CD14-positive monocyte (primary cell): ENCODE results near the gene BICD1. TPM values are rescaled to one million over a fixed set of nuclear protein-coding genes. Genes with fewer than 3 reads are reported as not detected.

Source experiments
- DNase-seq, 3 donors: peaks; one replicate each; pipeline ENCODE4 v3.0.0-alpha.2; 2011 to 2022
- H2AFZ ChIP-seq: 2 replicates; pipeline ENCODE4 v1.6.0; 2012; ENCODE audit warnings: mild to moderate bottlenecking, low read depth, low read length, inconsistent platforms; ENCODE audit not compliant: insufficient read depth, poor library complexity, severe bottlenecking
- H3K27ac ChIP-seq, 2 donors: 1 replicate in 1 of 2; 2 replicates in 1 of 2; pipeline ENCODE4 v1.5.1; 2012 to 2013; ENCODE audit warnings: low read length in 2 of 2, control low read depth in 1 of 2, inconsistent platforms in 1 of 2, low read depth in 1 of 2, mild to moderate bottlenecking in 1 of 2
- H3K27me3 ChIP-seq, 2 donors: one replicate each; pipeline versions ENCODE4 v1.6.0 to v1.6.1; 2011 to 2013; ENCODE audit warnings: low read length in 2 of 2; ENCODE audit not compliant: control insufficient read depth in 2 of 2, insufficient read depth in 2 of 2
- H3K36me3 ChIP-seq, 2 donors: replicated peaks in 1 of 2; 1 replicate in 1 of 2; 2 replicates in 1 of 2; pipeline versions ENCODE4 v1.5.1 to v1.6.1; 2012 to 2013; ENCODE audit warnings: low read length in 2 of 2, control low read depth in 1 of 2, inconsistent platforms in 1 of 2, mild to moderate bottlenecking in 1 of 2; ENCODE audit not compliant: insufficient read depth in 2 of 2, control insufficient read depth in 1 of 2
- H3K4me1 ChIP-seq, 2 donors: 1 replicate in 1 of 2; 2 replicates in 1 of 2; pipeline versions ENCODE4 v1.5.1 to v1.6.1; 2012 to 2013; ENCODE audit warnings: low read length in 2 of 2, control low read depth in 1 of 2, inconsistent platforms in 1 of 2, mild to moderate bottlenecking in 1 of 2, moderate library complexity in 1 of 2; ENCODE audit not compliant: insufficient read depth in 2 of 2, control insufficient read depth in 1 of 2
- H3K4me2 ChIP-seq: replicated peaks from 2 replicates; pipeline ENCODE3; 2012; ENCODE audit warnings: low read length, moderate library complexity, mild to moderate bottlenecking; ENCODE audit not compliant: poor library complexity, severe bottlenecking; ENCODE audit errors: extremely low read depth
- H3K4me3 ChIP-seq, 3 experiments: fragments of 200-600 bp in 1 of 3; sonication (generic) in 1 of 3; replicated peaks in 1 of 3; 1 replicate in 2 of 3; 2 replicates in 1 of 3; pipeline ENCODE4 v1.5.1; 2011 to 2013; ENCODE audit warnings: low read length in 3 of 3, mild to moderate bottlenecking in 3 of 3, control low read depth in 2 of 3, low read depth in 2 of 3, inconsistent platforms in 1 of 3, moderate library complexity in 1 of 3
- H3K79me2 ChIP-seq: 2 replicates; pipeline ENCODE4 v1.6.0; 2012; ENCODE audit warnings: mild to moderate bottlenecking, control low read depth, inconsistent platforms, low read length, moderate library complexity; ENCODE audit not compliant: insufficient read depth
- H3K9ac ChIP-seq: 2 replicates; pipeline ENCODE4 v1.6.0; 2017; ENCODE audit warnings: low read length, mild to moderate bottlenecking; ENCODE audit not compliant: insufficient read depth, poor library complexity, severe bottlenecking
- H3K9me3 ChIP-seq, 2 donors: replicated peaks in 1 of 2; 1 replicate in 1 of 2; 2 replicates in 1 of 2; pipeline versions ENCODE4 v1.5.1 to v1.6.1; 2012 to 2013; ENCODE audit warnings: low read length in 2 of 2, control low read depth in 1 of 2; ENCODE audit not compliant: control insufficient read depth in 1 of 2, insufficient read depth in 1 of 2
- H4K20me1 ChIP-seq: 2 replicates; pipeline ENCODE4 v1.6.0; 2012; ENCODE audit warnings: mild to moderate bottlenecking, low read length, control low read depth, moderate library complexity; ENCODE audit not compliant: insufficient read depth
- H3K27ac Mint-ChIP-seq, 7 donors: one replicate each; pipeline ENCODE4 v1.8.0; 2020; ENCODE audit warnings: mild to moderate bottlenecking in 7 of 7, mixed read lengths in 7 of 7, moderate library complexity in 6 of 7, inconsistent platforms in 2 of 7
- H3K27me3 Mint-ChIP-seq, 3 donors: one replicate each; pipeline ENCODE4 v1.8.0; 2021 to 2022; ENCODE audit warnings: low read depth in 3 of 3, mild to moderate bottlenecking in 3 of 3, mixed read lengths in 3 of 3, moderate library complexity in 3 of 3, inconsistent platforms in 1 of 3
- H3K36me3 Mint-ChIP-seq, 2 donors: one replicate each; pipeline ENCODE4 v1.8.0; 2020; ENCODE audit warnings: mixed read lengths in 2 of 2, inconsistent platforms in 1 of 2, mild to moderate bottlenecking in 1 of 2
- H3K4me1 Mint-ChIP-seq: one replicate; pipeline ENCODE4 v1.8.0; 2020; ENCODE audit warnings: mild to moderate bottlenecking, mixed read lengths
- H3K4me3 Mint-ChIP-seq, 2 donors: one replicate each; pipeline ENCODE4 v1.8.0; 2020; ENCODE audit warnings: mild to moderate bottlenecking in 2 of 2, mixed read lengths in 2 of 2, moderate library complexity in 1 of 2
- H3K9me3 Mint-ChIP-seq, 7 donors: one replicate each; pipeline ENCODE4 v1.8.0; 2020 to 2022; ENCODE audit warnings: mixed read lengths in 7 of 7, mild to moderate bottlenecking in 6 of 7, moderate library complexity in 6 of 7, inconsistent platforms in 2 of 7
- WGBS: methylation state at CpG from one replicate; pipeline ENCODE4 v1.1.5; 2013; ENCODE audit warnings: missing lambda C conversion rate; ENCODE audit not compliant: insufficient coverage; 5-methylcytosine and 5-hydroxymethylcytosine counted together
- intact Hi-C, 2 donors: fragments of 100-400 bp; cut with micrococcal nuclease; formaldehyde crosslinking; loops; one replicate each; pipeline versions ENCODE4 v1.15.0 to v1.15.1; 2023
- polyA plus RNA-seq, 3 donors: library from polyadenylated mRNA; depleted of rRNA in 1 of 3; unstranded in 2 of 3; stranded (reverse) in 1 of 3; fragments of 300-500 nt in 2 of 3; fragments of >200 nt in 1 of 3; fragmentation: Illumina TruSeq in 2 of 3; gene quantifications; 1 replicate in 2 of 3; 2 replicates in 1 of 3; pipeline ENCODE4 v1.2.3, GENCODE V29; 2012 to 2021
- TF ChIP-seq, protein P1 (sequence below): fragments of 200-600 bp; IDR thresholded peaks from one replicate; pipeline ENCODE4 v1.8.0; 2022; ENCODE audit warnings: antibody characterized with exemption, mild to moderate bottlenecking

The BICD1 gene
- polyA plus RNA-seq, 3 donors = 0.55 to 2.1 (median 1.6) TPM

GRCh38 chr12:32365473-32366064, 258.9 kb downstream of the BICD1 start:
- DNase-seq = peak; percentile 57 to 69 (median 65)
- H3K9ac ChIP-seq = no peak overlapping the region
- 50% methylated on average over 1 of the region's 5 CpGs for WGBS
- H4K20me1 ChIP-seq = no peaks in the 10 kb centered on the region
- no peak overlapping the region for H3K4me3 ChIP-seq
- H3K27ac ChIP-seq = no peak overlapping the region
- TF ChIP-seq, protein P1, sequence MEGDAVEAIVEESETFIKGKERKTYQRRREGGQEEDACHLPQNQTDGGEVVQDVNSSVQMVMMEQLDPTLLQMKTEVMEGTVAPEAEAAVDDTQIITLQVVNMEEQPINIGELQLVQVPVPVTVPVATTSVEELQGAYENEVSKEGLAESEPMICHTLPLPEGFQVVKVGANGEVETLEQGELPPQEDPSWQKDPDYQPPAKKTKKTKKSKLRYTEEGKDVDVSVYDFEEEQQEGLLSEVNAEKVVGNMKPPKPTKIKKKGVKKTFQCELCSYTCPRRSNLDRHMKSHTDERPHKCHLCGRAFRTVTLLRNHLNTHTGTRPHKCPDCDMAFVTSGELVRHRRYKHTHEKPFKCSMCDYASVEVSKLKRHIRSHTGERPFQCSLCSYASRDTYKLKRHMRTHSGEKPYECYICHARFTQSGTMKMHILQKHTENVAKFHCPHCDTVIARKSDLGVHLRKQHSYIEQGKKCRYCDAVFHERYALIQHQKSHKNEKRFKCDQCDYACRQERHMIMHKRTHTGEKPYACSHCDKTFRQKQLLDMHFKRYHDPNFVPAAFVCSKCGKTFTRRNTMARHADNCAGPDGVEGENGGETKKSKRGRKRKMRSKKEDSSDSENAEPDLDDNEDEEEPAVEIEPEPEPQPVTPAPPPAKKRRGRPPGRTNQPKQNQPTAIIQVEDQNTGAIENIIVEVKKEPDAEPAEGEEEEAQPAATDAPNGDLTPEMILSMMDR = peak; percentile 93
- intact Hi-C loops = loop anchor here (10.0 kb wide), 2 partner anchors 309 to 389 kb away; partner anchors contain the start of genes DNM1L (in 2 of the 2) and YARS2 (in 1 of the 2)
- no peak overlapping the region for H2AFZ ChIP-seq
- Mint-ChIP-seq H3K9me3 (no peaks in the 10 kb centered on the region), H3K36me3 (no peaks in the 10 kb centered on the region), H3K4me1 (no peaks in the 10 kb centered on the region), H3K4me3 (no peak overlapping the region), H3K27me3 (peaks cover 0 to 2% (median 0%) of the 10 kb centered on the region in 3 donors), H3K27ac (no peak overlapping the region)
- H3K9me3 ChIP-seq = no peaks in the 10 kb centered on the region
- no peak overlapping the region for H3K4me2 ChIP-seq
- no peaks in the 10 kb centered on the region for H3K79me2 ChIP-seq
- H3K36me3 ChIP-seq = no peaks in the 10 kb centered on the region
- no peaks in the 10 kb centered on the region for H3K27me3 ChIP-seq
- H3K4me1 ChIP-seq = no peaks in the 10 kb centered on the region

- H4K20me1 ChIP-seq = no peaks in the 10 kb centered on the region
- intact Hi-C loops = loop anchor here (10.0 kb wide), 2 partner anchors 308 to 388 kb away; partner anchors contain the start of genes DNM1L (in 2 of the 2) and YARS2 (in 1 of the 2)
- no CpG with 5 or more reads among the region's 1 CpG for WGBS
Measured at GRCh38 chr12:32366714-32367113, 260.1 kb downstream of the BICD1 start.

More at GRCh38 chr12:32366714-32367113, 260.1 kb downstream of the BICD1 start:
- Histone ChIP-seq H3K9ac (no peak overlapping the region), H2AFZ (no peak overlapping the region), H3K4me3 (no peak overlapping the region), H3K27me3 (no peaks in the 10 kb centered on the region), H3K4me2 (no peak overlapping the region), H3K9me3 (no peaks in the 10 kb centered on the region), H3K79me2 (no peaks in the 10 kb centered on the region), H3K36me3 (no peaks in the 10 kb centered on the region), H3K4me1 (no peaks in the 10 kb centered on the region), H3K27ac (no peak overlapping the region)
- DNase-seq = no peak
- H3K36me3 Mint-ChIP-seq = no peaks in the 10 kb centered on the region
- H3K4me3 Mint-ChIP-seq = no peak overlapping the region
- H3K27me3 Mint-ChIP-seq = peaks cover 0 to 2% (median 0%) of the 10 kb centered on the region in 3 donors
- no peaks in the 10 kb centered on the region for H3K4me1 Mint-ChIP-seq
- TF ChIP-seq, protein P1 = no peak
- no peaks in the 10 kb centered on the region for H3K9me3 Mint-ChIP-seq
- no peak overlapping the region for H3K27ac Mint-ChIP-seq
